HG03378 (cell line): ENCODE data around the gene WNK4.

Source experiments
- ATAC-seq: cut with Tn5 transposase; IDR thresholded peaks from one replicate; pipeline ENCODE4 v1.9.1; 2021; ENCODE audit warnings: mild to moderate bottlenecking, moderate library complexity; ENCODE audit not compliant: unreplicated experiment

WNK4 gene

GRCh38 chr17:42833767-42834422, 53.5 kb downstream of the WNK4 start:
- no peak for ATAC-seq

DNA sequence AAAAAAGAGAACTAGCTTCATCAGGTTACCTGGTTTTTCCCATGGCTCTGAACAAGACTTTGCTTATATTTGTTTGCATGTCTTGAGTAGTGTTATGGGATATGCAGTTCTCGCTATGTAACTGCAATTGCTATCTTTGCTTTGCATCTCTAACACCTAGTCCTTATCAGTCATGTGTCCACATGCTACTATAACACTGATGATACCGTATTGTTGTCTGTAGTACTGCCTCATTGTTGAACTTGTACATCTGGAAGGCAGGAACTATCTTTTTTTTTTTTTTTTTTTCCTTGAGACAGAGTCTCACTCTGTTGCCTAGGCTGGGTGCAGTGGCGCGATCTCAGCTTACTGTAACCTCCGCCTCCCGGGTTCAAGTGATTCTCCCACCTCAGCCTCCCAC, 55.3 kb downstream of the WNK4 start:
- no peak for ATAC-seq

DNA sequence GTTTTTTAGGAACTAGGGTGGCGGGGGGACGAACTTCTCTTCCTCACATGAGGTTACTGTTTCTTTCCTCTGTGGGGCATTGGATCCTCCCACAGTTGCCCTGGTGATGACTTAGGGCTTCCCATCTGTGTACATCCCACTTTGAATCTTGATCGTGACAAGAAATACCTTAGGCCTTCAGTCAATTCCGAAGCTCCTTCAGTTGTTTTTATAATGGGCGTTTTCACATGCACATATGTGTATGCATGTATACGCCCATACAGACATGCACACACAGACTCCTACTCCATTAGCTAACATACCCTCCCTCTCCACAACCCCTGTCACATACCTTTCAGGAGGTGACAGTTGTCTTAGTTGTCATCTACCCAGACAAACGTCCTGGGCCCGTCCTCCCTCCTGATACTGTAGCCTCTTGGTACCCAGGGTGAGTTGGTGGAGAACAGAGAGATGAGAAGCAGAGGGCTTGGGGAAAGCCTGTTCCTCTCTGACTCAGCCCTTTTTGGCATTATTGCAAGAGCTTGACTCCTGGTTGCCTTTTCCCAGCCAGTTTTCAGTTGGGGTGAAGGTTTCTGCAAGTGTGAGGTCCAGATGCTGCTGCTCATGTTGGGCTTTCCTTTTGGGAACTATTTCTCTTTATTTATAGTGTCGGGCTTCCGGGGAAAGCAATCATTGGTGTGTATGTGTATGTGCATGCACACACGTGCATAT, 61.7 kb downstream of the WNK4 start:
- no peak for ATAC-seq

GRCh38 chr17:42843358-42843934, 63.0 kb downstream of the WNK4 start:
- no peak for ATAC-seq

- no peak for ATAC-seq
Observed at GRCh38 chr17:42844271-42844670, 63.9 kb downstream of the WNK4 start, which contains the start of gene AOC2. Gene AOC2 (plus strand): TSS chr17:42844580. CDS start chr17:42844627, 47 bp downstream.

GRCh38 chr17:42844761-42845555, 64.5 kb downstream of the WNK4 start:
- ATAC-seq: no peak

DNA sequence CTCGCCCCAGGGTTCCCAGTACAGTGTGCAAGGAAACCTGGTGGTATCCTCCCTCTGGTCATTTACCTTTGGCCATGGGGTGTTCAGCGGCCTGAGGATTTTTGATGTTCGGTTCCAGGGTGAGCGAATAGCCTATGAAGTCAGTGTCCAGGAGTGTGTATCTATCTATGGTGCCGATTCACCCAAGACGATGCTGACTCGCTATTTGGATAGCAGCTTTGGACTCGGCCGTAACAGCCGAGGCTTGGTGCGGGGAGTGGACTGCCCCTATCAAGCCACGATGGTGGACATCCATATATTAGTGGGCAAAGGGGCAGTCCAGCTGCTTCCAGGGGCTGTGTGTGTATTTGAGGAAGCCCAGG, 65.1 kb downstream of the WNK4 start:
- no peak for ATAC-seq

- ATAC-seq: no peak
Observed at GRCh38 chr17:42845918-42846593, 65.6 kb downstream of the WNK4 start.
